NCI-H2081 (cell line): ENCODE data around the gene ADAMTS16.
A peak's percentile ranks its signal among the peaks of the same experiment; 100 is the strongest.
"Not testable (repeated sequence)": the region's sequence is repeated elsewhere in the genome, so short reads cannot be mapped to it uniquely, and the experiment has no call there.

Experiments used
- DNase-seq, 2 experiments: peaks; one replicate each; lab custom pipeline; 2025; lab: John Stamatoyannopoulos, UW

Gene ADAMTS16

DNA sequence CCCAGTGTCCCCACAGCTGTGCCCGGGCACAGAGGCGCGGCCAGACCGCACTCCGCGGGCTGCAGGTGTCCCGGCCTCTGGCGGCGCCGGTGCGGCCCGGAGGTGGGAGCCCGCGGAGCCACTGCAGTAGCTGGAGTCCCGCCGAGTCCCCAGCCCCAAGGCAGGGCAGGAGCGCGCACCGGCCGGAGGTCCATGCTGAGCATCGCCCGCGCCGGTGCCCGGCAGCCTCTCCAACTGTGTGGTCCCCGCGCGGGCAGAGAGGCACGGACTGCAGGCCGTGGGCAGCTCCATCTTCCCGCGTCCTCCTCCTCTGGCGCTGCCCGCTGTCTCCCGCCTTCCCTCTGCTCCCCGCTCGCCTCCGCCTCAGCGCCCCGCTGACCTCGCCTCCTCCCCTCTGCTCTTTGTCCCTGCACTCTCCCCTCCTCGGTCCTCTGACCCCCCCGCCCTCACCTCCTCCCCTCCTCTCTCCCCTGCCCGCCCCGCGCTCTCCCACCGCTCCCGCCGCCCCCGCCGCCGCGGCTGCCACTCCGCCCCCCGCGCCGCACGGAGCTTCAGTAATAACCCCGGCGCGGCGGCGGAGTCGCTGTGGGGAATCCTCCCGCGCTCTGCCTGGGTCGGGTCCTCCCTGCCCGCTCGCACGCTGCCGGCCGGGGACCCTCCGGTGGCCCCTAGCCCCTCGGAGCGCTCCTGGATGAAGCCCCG lies at the start of gene ADAMTS16:
Gene ADAMTS16, plus strand, starts transcription at position 554 of the 702 bp plus-strand sequence. Its CDS starts 138 bp downstream, at position 692.
- DNase-seq: no peak

DNA sequence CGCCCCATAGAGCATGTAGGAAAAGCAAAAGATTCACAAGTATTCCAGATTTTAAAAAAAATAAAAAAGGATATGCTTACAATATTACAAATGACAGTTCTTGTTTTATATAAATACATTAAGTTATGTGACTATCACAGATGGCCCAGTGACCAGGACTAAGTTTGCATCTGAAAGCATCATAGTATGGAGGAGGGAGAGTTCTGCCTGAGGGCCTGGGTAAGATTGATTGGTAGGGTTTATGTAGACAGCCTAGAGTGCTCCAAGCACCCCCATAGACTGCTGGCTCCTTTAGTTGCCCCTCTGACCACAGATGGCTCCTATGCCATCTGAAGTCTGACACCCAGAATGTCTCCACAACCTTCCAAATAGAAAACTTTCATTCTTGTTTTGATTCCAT lies 48.0 kb upstream of the ADAMTS16 start:
- no peak for DNase-seq

DNA sequence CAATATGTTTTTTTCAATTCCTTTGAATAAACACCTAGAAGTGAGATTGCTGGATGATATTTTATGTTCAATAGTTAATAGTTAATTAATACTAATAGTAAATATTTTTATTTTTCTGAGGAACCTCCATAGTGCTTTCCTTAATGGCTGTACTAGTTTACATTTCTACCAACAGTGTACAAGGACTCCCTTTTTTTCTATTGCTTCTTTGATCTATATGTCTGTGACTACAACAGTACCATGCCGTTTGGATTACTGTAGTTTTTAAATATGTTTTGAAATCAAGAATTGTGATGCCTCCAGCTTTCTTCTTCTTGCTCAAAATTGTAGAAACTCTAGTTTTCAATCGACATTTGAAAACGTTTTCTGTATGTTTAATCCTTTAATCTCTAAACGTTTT lies 39.5 kb upstream of the ADAMTS16 start:
- DNase-seq: no peak

GRCh38 chr5:5101676-5102075 lies 38.5 kb upstream of the ADAMTS16 start:
- DNase-seq: no peak

DNA sequence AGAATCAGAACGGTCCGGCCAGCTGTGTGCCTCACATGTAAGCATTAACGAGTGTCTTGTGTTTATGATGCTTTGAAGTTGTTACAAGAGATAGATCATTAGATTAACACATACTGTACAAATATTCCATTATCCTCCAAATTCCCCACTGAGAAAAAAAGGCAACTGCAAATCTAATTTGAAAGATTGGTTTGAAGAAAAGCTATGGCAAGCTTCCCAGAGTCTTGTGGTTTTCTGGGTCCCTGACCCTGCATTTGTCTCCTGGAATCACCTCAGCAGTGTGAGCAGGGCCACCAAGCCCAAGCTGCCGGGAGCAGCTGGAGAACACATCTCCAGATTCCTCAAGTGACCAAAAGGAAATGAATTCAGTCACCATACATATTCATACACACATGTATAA lies 36.9 kb upstream of the ADAMTS16 start:
- DNase-seq: no peak

DNA sequence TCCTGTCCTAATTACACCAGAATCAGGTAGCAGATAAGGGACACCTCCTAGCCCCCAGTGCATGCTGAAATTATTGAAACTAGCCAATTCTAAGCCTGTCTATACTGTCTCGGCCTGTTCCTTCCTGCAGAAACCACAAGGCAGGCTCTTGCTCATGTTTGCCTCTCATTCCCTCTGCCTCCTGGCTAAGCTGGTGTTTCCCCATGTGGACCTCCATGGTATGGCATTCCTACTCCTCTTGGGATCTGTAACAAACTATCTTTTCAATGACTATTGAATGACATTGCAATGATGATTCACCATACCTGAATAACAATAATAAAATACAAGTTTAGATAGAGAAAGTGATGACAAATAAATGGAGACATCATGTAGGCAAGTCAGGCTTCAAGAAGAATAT lies 35.6 kb upstream of the ADAMTS16 start:
- no peak for DNase-seq

DNA sequence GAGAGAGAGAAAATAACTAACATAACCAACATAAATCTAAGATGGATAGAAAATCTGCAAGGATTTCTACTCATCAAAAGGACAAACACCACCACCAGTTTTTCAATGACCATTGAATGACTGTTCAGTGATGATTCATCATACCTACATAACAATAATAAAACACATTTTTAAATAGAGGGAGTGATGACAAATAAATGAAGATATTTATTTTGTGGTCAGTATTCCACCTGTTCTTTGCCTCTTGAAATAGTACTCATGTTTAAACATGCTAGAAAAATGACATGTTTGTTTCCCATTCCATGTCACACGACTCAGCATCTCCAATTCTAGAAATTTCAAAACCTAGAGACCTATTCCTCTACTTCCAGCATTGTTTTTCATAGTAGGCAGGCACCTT lies 34.6 kb upstream of the ADAMTS16 start:
- no peak for DNase-seq

DNA sequence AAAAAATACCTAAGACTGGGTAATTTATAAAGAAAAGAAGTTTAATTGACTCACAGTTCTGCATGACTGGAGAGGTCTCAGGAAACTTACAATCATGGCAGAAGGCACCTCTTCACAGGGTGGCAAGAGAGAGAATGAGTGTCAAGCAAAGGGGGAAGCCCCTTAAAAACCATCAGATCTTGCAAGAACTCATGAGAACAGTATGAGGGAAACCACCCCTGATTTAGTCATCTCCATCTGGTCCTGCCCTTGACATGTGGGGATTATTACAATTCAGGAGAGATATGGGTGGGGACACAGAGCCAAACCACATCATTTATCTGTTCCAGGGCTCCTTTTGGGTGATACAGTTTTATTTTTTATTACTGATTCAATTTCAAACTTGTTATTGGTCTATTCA lies 23.2 kb upstream of the ADAMTS16 start:
- DNase-seq: no peak

- no peak for DNase-seq
Measured at GRCh38 chr5:5122776-5123175, 17.4 kb upstream of the ADAMTS16 start.

GRCh38 chr5:5124231-5124630 lies 15.9 kb upstream of the ADAMTS16 start:
- no peak for DNase-seq

GRCh38 chr5:5126444-5126843 lies 13.7 kb upstream of the ADAMTS16 start:
- DNase-seq: no peak

GRCh38 chr5:5128766-5129165 lies 11.4 kb upstream of the ADAMTS16 start:
- no peak for DNase-seq

GRCh38 chr5:5132234-5132633 lies 7.9 kb upstream of the ADAMTS16 start:
- no peak for DNase-seq

- DNase-seq: no peak
Measured at GRCh38 chr5:5132693-5133295, 7.3 kb upstream of the ADAMTS16 start.

DNA sequence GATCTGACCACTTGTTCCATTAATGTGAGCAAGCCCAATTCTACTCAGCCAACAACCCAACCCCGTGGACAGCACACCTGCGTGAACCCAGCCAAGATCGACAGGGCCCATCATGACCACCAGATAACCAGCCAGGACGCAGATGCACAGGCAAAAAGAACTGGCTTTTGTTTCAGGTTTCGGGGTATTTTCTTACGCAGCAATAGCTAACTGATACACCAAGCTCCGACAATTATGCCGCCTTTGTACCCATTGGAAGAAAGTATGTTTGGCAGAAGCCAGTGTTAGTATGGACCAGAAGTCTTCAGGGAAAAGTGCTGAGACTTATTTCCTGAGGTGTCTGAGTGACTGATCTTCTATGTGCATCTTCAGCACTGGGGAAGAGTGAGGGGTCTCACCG lies 6.0 kb upstream of the ADAMTS16 start:
- DNase-seq: no peak

DNA sequence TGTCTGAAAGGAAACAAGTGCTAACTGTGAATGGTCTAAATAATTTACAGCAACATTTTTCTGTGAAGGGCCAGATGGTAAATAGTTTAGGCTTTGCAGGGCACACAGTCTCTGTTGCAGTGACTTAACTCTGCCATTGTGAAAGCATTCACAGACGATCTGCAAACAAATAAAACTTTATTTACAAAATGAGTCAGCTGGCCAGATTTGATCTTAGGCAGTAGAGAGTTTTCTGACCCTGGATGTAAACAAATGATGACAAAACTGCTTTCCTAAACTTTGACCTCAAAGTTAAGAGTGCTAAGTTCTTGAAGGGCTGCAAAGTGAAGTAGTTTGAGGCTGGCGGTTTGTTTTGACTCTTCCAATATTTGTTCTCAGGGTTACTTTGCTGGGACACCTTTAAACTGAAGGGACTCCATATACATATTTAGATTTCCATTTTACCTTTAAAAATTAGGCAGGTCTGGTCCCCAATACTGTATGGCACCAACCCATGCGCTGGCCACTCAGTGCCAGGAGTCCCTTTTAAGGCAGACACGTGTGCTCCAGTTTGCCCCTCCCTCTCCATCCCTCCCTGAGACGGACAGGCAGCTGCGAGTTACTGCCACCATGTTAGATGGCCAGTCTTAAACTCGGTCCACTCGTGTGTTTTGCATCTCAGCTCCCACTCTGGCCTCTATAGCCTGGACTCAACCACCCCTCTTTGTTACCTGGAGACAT lies 4.0 kb upstream of the ADAMTS16 start:
- no peak for DNase-seq

GRCh38 chr5:5137851-5138250 lies 2.3 kb upstream of the ADAMTS16 start:
- DNase-seq: not testable (repeated sequence)

GRCh38 chr5:5139336-5139776 lies 774 bp upstream of the ADAMTS16 start:
- DNase-seq: no peak

- no peak for DNase-seq
Measured at GRCh38 chr5:5140479-5141338, 579 bp downstream of the ADAMTS16 start.

- DNase-seq: no peak
Measured at GRCh38 chr5:5141339-5141599, 1.1 kb downstream of the ADAMTS16 start.

GRCh38 chr5:5141625-5142525 lies 1.7 kb downstream of the ADAMTS16 start:
- peak; percentile 57 to 81 for DNase-seq
